Hepatocyte (in vitro differentiated cells): Measurements from ENCODE around the gene PLEKHM3. TPM values are rescaled to one million over a fixed set of nuclear protein-coding genes. Genes with fewer than 3 reads are reported as not detected.

ENCODE experiments used
- DNase-seq: peaks from one replicate; pipeline ENCODE4 v3.0.0-alpha.2; 2016; ENCODE audit warnings: low spot score
- H2AFZ ChIP-seq: fragments of 200-600 bp; sonication (generic); 2 replicates; pipeline ENCODE4 v1.6.0; 2016; ENCODE audit warnings: antibody characterized with exemption, mild to moderate bottlenecking
- H3K27ac ChIP-seq: fragments of 200-600 bp; sonication (generic); 2 replicates; pipeline ENCODE4 v1.5.1; 2016; ENCODE audit warnings: mild to moderate bottlenecking
- H3K27me3 ChIP-seq: fragments of 200-600 bp; sonication (generic); 2 replicates; pipeline ENCODE4 v1.6.1; 2016
- H3K36me3 ChIP-seq: fragments of 200-600 bp; sonication (generic); replicated peaks from 2 replicates; pipeline ENCODE4 v1.5.1; 2016; ENCODE audit warnings: low read depth; ENCODE audit not compliant: insufficient read depth
- H3K4me1 ChIP-seq: fragments of 200-600 bp; sonication (generic); 2 replicates; pipeline ENCODE4 v1.5.1; 2016; ENCODE audit warnings: mild to moderate bottlenecking, moderate library complexity; ENCODE audit not compliant: insufficient read depth
- H3K4me2 ChIP-seq: fragments of 200-600 bp; sonication (generic); 2 replicates; pipeline ENCODE4 v1.6.0; 2016
- H3K4me3 ChIP-seq: fragments of 200-600 bp; sonication (generic); 2 replicates; pipeline ENCODE4 v1.5.1; 2016; ENCODE audit warnings: mild to moderate bottlenecking
- H3K79me2 ChIP-seq: fragments of 200-600 bp; sonication (generic); 2 replicates; pipeline ENCODE4 v1.6.0; 2017; ENCODE audit warnings: mild to moderate bottlenecking
- H3K9me2 ChIP-seq: fragments of 200-600 bp; sonication (generic); replicated peaks from 2 replicates; pipeline ENCODE4 v1.6.0; 2017; ENCODE audit warnings: mild to moderate bottlenecking; ENCODE audit not compliant: insufficient read depth
- H3K9me3 ChIP-seq: fragments of 200-600 bp; sonication (generic); 2 replicates; pipeline ENCODE4 v1.5.1; 2016; ENCODE audit warnings: low read depth, mild to moderate bottlenecking
- H4K20me1 ChIP-seq: fragments of 200-600 bp; sonication (generic); 2 replicates; pipeline ENCODE4 v1.6.0; 2016; ENCODE audit warnings: mild to moderate bottlenecking; ENCODE audit not compliant: insufficient read depth, poor library complexity, severe bottlenecking
- CTCF ChIP-seq: fragments of 200-600 bp; sonication (generic); IDR thresholded peaks from 2 replicates; pipeline ENCODE4 v1.5.1; 2016; ENCODE audit warnings: antibody characterized with exemption, mild to moderate bottlenecking; ENCODE audit not compliant: poor library complexity
- EZH2 ChIP-seq: fragments of 200-600 bp; sonication (generic); IDR thresholded peaks from 2 replicates; pipeline ENCODE4 v1.6.1; 2016; ENCODE audit warnings: antibody characterized with exemption, mild to moderate bottlenecking, borderline replicate concordance
- EZH2phosphoT487 ChIP-seq: fragments of 200-600 bp; sonication (generic); IDR thresholded peaks from one replicate; pipeline ENCODE4 v1.6.1; 2018; ENCODE audit warnings: antibody characterized with exemption, mild to moderate bottlenecking, low read depth, moderate library complexity; ENCODE audit not compliant: unreplicated experiment, severe bottlenecking
- WGBS: methylation state at CpG from one replicate; pipeline ENCODE4 v1.1.6; 2016; ENCODE audit warnings: low lambda C conversion rate; ENCODE audit errors: missing lambda C conversion rate; 5-methylcytosine and 5-hydroxymethylcytosine counted together
- polyA plus RNA-seq: library from polyadenylated mRNA; unstranded; fragments of >200 nt; fragmentation: Nextera tagmentation; extraction: Ambion mirVana; gene quantifications from 2 replicates; pipeline ENCODE4 v1.2.1, GENCODE V29; 2016
- total RNA-seq: library from RNA; depleted of rRNA; stranded (reverse); fragments of >200 nt; gene quantifications from 2 replicates; pipeline ENCODE4 v1.2.3, GENCODE V29; 2014

The PLEKHM3 gene
- total and polyA plus RNA-seq, 2 experiments from 2014 or later: 4.2 to 11.1 TPM

- H3K9me3 ChIP-seq: no peaks in the 10 kb centered on the region
- no peak for DNase-seq
- H2AFZ ChIP-seq: no peak overlapping the region
- peaks cover 11% of the 10 kb centered on the region for H3K4me1 ChIP-seq
- 84% methylated on average over 1 of the region's 1 CpG for WGBS
- no peaks in the 10 kb centered on the region for H3K36me3 ChIP-seq
- H3K9me2 ChIP-seq: no peaks in the 10 kb centered on the region
- no peak overlapping the region for H3K4me2 ChIP-seq
- no peaks in the 10 kb centered on the region for H3K27me3 ChIP-seq
- TF ChIP-seq EZH2phosphoT487 (no peak), CTCF (no peak), EZH2 (no peak)
- H3K27ac ChIP-seq: no peak overlapping the region
- no peak overlapping the region for H3K4me3 ChIP-seq
- H3K79me2 ChIP-seq: no peaks in the 10 kb centered on the region
- no peaks in the 10 kb centered on the region for H4K20me1 ChIP-seq
Measured at GRCh38 chr2:207871506-207871905, 153.8 kb downstream of the PLEKHM3 start.

- no peaks in the 10 kb centered on the region for H3K9me2 ChIP-seq
- 96% methylated on average over 4 of the region's 4 CpGs for WGBS
- TF ChIP-seq CTCF (no peak), EZH2 (no peak), EZH2phosphoT487 (no peak)
Measured at GRCh38 chr2:207870814-207871213, 154.5 kb downstream of the PLEKHM3 start.

GRCh38 chr2:207869784-207870778, 155.2 kb downstream of the PLEKHM3 start:
- DNase-seq: peak; percentile 39
- Histone ChIP-seq H3K9me2 (no peaks in the 10 kb centered on the region), H3K9me3 (no peaks in the 10 kb centered on the region), H3K27ac (peak overlapping the region; percentile 76), H3K27me3 (no peaks in the 10 kb centered on the region), H4K20me1 (no peaks in the 10 kb centered on the region), H3K4me3 (no peak overlapping the region), H2AFZ (no peak overlapping the region), H3K4me2 (no peak overlapping the region), H3K4me1 (peaks cover 11% of the 10 kb centered on the region), H3K79me2 (no peaks in the 10 kb centered on the region), H3K36me3 (no peaks in the 10 kb centered on the region)
- TF ChIP-seq EZH2phosphoT487 (no peak), EZH2 (no peak), CTCF (no peak)
- 56% methylated on average over 7 of the region's 7 CpGs for whole genome bisulfite sequencing

More at GRCh38 chr2:207870814-207871213, 154.5 kb downstream of the PLEKHM3 start:
- no peaks in the 10 kb centered on the region for H3K79me2 ChIP-seq
- H2AFZ ChIP-seq: no peak overlapping the region
- no peak for DNase-seq
- no peaks in the 10 kb centered on the region for H3K36me3 ChIP-seq
- H3K4me2 ChIP-seq: no peak overlapping the region
- H3K9me3 ChIP-seq: no peaks in the 10 kb centered on the region
- H3K27me3 ChIP-seq: no peaks in the 10 kb centered on the region
- H3K27ac ChIP-seq: peak overlapping the region; percentile 76
- H3K4me1 ChIP-seq: peaks cover 11% of the 10 kb centered on the region
- no peaks in the 10 kb centered on the region for H4K20me1 ChIP-seq
- no peak overlapping the region for H3K4me3 ChIP-seq
